ENCODE data around the gene RASSF3. TPM values are rescaled to one million over a fixed set of nuclear protein-coding genes. Genes with fewer than 3 reads are reported as not detected.

Gene RASSF3
- total and polyA plus RNA-seq, 2 experiments from 2014 or later: 4.8 to 23.6 TPM

DNA sequence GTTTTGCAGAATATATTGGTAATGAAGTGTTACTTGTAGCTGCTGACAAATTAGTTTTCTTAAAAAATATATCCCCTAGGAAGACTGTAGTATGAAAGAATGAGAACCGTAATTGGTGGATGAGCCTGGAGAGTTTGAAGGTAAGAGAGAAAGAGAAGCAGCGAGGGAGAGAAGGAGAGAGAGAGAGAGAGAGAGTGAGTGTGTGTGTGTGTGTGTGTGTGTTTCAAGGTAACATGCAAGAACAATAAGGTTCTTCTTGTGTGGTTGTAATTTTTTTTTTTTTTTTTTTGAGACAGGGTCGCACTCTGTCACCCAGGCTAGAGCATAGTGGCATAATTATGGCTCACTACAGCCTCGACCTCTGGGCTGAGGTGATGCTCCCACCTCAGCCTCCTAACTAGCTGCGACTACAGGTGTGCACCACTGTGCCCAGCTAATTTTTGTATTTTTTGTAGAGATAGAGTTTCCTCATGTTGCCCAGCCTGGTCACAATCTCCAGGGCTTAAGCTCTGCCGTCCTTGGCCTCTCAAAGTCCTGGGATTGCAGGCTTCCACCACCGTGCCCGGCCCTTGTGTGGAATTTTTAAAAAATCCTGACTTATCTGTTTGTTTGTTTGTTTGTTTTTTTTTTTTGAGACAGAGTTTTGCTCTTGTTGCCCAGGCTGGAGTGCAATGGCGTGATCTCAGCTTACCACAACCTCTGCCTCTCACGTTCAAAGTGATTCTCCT is 73.7 kb downstream of the RASSF3 start:
- Histone ChIP-seq H3K4me1 (ENCODE audit: low read depth) (peaks cover 20% of the 10 kb centered on the region), H3K36me3 (peaks cover 17% of the 10 kb centered on the region), H3K27ac (peak overlapping the region; percentile 69), H3K9me3 (ENCODE audit: low read depth) (no peaks in the 10 kb centered on the region), H3K4me3 (no peak overlapping the region), H3K27me3 (no peaks in the 10 kb centered on the region)
- no peak for DNase-seq (ENCODE audit: low read depth in 1 of 2, low spot score in 1 of 2)
- TF ChIP-seq, protein P1, sequence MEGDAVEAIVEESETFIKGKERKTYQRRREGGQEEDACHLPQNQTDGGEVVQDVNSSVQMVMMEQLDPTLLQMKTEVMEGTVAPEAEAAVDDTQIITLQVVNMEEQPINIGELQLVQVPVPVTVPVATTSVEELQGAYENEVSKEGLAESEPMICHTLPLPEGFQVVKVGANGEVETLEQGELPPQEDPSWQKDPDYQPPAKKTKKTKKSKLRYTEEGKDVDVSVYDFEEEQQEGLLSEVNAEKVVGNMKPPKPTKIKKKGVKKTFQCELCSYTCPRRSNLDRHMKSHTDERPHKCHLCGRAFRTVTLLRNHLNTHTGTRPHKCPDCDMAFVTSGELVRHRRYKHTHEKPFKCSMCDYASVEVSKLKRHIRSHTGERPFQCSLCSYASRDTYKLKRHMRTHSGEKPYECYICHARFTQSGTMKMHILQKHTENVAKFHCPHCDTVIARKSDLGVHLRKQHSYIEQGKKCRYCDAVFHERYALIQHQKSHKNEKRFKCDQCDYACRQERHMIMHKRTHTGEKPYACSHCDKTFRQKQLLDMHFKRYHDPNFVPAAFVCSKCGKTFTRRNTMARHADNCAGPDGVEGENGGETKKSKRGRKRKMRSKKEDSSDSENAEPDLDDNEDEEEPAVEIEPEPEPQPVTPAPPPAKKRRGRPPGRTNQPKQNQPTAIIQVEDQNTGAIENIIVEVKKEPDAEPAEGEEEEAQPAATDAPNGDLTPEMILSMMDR (IDR thresholded peaks at IDR 0.05; ENCODE audit: low read depth, low read length): no peak

DNA sequence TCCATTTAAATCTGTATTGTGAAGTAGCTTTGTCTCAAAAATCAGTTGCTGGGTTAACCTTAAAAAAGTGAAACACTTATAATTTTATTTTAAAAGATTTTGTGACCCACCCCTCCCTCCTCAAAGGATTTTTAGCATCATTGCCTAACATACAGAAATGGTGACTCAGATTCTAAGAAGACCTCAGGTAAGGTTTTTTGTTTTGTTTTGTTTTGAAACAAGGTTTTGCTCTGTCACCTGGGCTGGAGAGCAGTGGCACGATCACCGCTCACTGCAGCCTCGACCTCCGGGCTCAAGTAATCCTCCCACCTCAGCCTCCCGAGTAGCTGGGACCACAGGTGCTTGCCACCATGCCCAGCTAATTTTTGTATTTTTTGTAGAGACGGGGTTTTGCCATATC is 74.8 kb downstream of the RASSF3 start:
- DNase-seq (ENCODE audit: low read depth in 1 of 2, low spot score in 1 of 2): no peak
- Histone ChIP-seq H3K4me1 (ENCODE audit: low read depth) (peaks cover 20% of the 10 kb centered on the region), H3K9me3 (ENCODE audit: low read depth) (no peaks in the 10 kb centered on the region), H3K36me3 (peaks cover 17% of the 10 kb centered on the region), H3K27ac (no peak overlapping the region), H3K4me3 (no peak overlapping the region), H3K27me3 (no peaks in the 10 kb centered on the region)
- TF ChIP-seq, protein P1 (IDR thresholded peaks at IDR 0.05; ENCODE audit: low read depth, low read length): no peak

DNA sequence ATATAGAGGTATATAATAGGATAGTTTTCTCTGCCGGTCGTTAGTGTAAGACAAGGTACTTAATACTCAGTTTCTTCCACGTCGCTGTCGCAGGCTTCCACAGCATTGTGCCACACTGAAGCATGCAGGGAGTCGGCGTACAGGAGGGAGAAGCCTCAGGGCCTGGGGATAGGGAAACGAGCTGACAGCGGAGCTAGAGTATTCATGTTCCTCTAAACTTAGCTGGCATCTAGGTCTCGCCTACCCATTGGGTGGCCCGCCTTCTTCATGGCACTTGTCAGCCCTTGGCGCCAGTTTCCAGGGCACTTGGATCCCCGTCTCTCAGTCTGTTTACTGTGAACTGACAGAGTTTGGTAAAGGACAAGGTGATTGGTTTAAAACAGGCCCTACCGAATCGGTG is 75.3 kb downstream of the RASSF3 start:
- Histone ChIP-seq H3K4me3 (no peak overlapping the region), H3K36me3 (peaks cover 17% of the 10 kb centered on the region), H3K27me3 (no peaks in the 10 kb centered on the region), H3K27ac (peak overlapping the region; percentile 32), H3K9me3 (ENCODE audit: low read depth) (no peaks in the 10 kb centered on the region), H3K4me1 (ENCODE audit: low read depth) (peaks cover 20% of the 10 kb centered on the region)
- TF ChIP-seq, protein P1 (IDR thresholded peaks at IDR 0.05; ENCODE audit: low read depth, low read length): no peak
- DNase-seq (ENCODE audit: low read depth in 1 of 2, low spot score in 1 of 2): no peak

DNA sequence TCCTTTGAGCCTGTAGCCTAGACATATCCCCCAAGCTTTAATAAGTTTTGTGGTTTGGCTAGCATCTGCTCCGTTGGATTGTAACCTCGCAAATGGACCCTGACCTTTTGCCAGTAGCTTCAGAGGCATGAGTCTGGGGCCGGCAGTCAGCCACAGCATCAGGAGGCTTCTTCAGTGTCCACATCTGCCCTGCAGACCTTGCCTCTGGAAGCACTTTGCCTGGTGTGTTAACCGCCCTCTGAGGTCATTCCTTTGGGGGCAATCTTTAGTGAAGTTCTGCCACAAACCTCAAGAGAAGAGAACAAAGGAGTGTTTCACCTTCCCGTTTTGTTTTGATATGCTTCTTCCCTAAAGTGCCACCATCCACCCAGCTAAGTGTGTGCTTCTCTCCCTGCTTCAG is 77.5 kb downstream of the RASSF3 start:
- TF ChIP-seq, protein P1 (IDR thresholded peaks at IDR 0.05; ENCODE audit: low read depth, low read length): no peak
- no peaks in the 10 kb centered on the region for H3K27me3 ChIP-seq
- H3K4me3 ChIP-seq: no peak overlapping the region
- H3K4me1 ChIP-seq (ENCODE audit: low read depth): peaks cover 30% of the 10 kb centered on the region
- no peaks in the 10 kb centered on the region for H3K9me3 ChIP-seq (ENCODE audit: low read depth)
- no peak for DNase-seq (ENCODE audit: low read depth in 1 of 2, low spot score in 1 of 2)
- H3K27ac ChIP-seq: peak overlapping the region; percentile 73
- peaks cover 17% of the 10 kb centered on the region for H3K36me3 ChIP-seq

DNA sequence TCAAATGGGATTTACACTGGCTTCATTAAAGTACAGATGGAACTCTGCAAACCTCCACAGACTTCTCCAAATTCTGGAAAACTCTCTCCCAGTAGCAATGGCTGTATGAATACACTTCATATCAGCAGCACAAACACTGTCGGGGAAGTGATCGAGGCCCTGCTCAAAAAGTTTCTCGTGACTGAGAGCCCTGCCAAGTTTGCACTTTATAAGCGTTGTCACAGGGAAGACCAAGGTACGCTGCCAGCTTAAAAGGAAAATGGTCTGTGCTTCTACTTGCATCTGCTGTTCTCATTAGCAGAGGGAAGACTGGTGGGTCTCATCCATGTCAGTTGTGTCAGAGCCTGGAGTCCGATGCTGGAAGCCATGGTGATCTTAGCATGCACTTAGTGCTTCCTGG is 77.9 kb downstream of the RASSF3 start:
- Histone ChIP-seq H3K9me3 (ENCODE audit: low read depth) (no peaks in the 10 kb centered on the region), H3K27me3 (no peaks in the 10 kb centered on the region), H3K36me3 (peaks cover 17% of the 10 kb centered on the region), H3K4me3 (no peak overlapping the region), H3K4me1 (ENCODE audit: low read depth) (peaks cover 26% of the 10 kb centered on the region), H3K27ac (peak overlapping the region; percentile 73)
- TF ChIP-seq, protein P1 (IDR thresholded peaks at IDR 0.05; ENCODE audit: low read depth, low read length): no peak
- no peak for DNase-seq (ENCODE audit: low read depth in 1 of 2, low spot score in 1 of 2)
